Measurements from ENCODE around the gene GLIPR1.

GLIPR1 gene

GRCh38 chr12:75539889-75540288 lies 59.3 kb downstream of the GLIPR1 start:
- H3K9me2 ChIP-seq (ENCODE audit: low read depth, low read length), result no peaks in the 10 kb centered on the region
- H3K27me3 ChIP-seq (ENCODE audit: insufficient read depth, low read length), result no peaks in the 10 kb centered on the region
- TF ChIP-seq CTCF (IDR thresholded peaks at IDR 0.05; ENCODE audit: low read length), result no peak
- TF ChIP-seq EZH2 (IDR thresholded peaks at IDR 0.05; ENCODE audit: borderline replicate concordance, low read length), result no peak
- no peaks in the 10 kb centered on the region for H3K4me1 ChIP-seq (ENCODE audit: insufficient read depth, low read length, severe bottlenecking)
- H3K4me3 ChIP-seq (ENCODE audit: low read depth, low read length, poor library complexity, severe bottlenecking), result no peak overlapping the region
- no peak overlapping the region for H3K9ac ChIP-seq (ENCODE audit: low read length)
- H2AFZ ChIP-seq (ENCODE audit: low read length), result no peak overlapping the region
- H3K4me2 ChIP-seq (ENCODE audit: low read length), result no peak overlapping the region
- H3K27ac ChIP-seq (ENCODE audit: low read depth, low read length, poor library complexity, severe bottlenecking), result no peak overlapping the region
- H3K36me3 ChIP-seq (ENCODE audit: insufficient read depth, low read length), result no peaks in the 10 kb centered on the region
- no peaks in the 10 kb centered on the region for H3K79me2 ChIP-seq (ENCODE audit: insufficient read depth, low read length)
- no peaks in the 10 kb centered on the region for H3K9me3 ChIP-seq (ENCODE audit: low read length)
- H3F3A ChIP-seq (ENCODE audit: insufficient read depth, low read length), result no peaks in the 10 kb centered on the region
- H4K20me1 ChIP-seq (ENCODE audit: insufficient read depth, low read length), result no peaks in the 10 kb centered on the region

- Histone ChIP-seq H3K4me2 (ENCODE audit: low read length) (no peak overlapping the region), H3K27me3 (ENCODE audit: insufficient read depth, low read length) (no peaks in the 10 kb centered on the region), H3K9me2 (ENCODE audit: low read depth, low read length) (no peaks in the 10 kb centered on the region), H3F3A (ENCODE audit: insufficient read depth, low read length) (no peaks in the 10 kb centered on the region), H2AFZ (ENCODE audit: low read length) (no peak overlapping the region), H3K27ac (ENCODE audit: low read depth, low read length, poor library complexity, severe bottlenecking) (no peak overlapping the region), H3K36me3 (ENCODE audit: insufficient read depth, low read length) (no peaks in the 10 kb centered on the region), H3K9ac (ENCODE audit: low read length) (no peak overlapping the region), H3K79me2 (ENCODE audit: insufficient read depth, low read length) (no peaks in the 10 kb centered on the region), H4K20me1 (ENCODE audit: insufficient read depth, low read length) (no peaks in the 10 kb centered on the region), H3K4me3 (ENCODE audit: low read depth, low read length, poor library complexity, severe bottlenecking) (no peak overlapping the region), H3K9me3 (ENCODE audit: low read length) (no peaks in the 10 kb centered on the region), H3K4me1 (ENCODE audit: insufficient read depth, low read length, severe bottlenecking) (no peaks in the 10 kb centered on the region)
- no peak for TF ChIP-seq EZH2 (IDR thresholded peaks at IDR 0.05; ENCODE audit: borderline replicate concordance, low read length)
- TF ChIP-seq CTCF (IDR thresholded peaks at IDR 0.05; ENCODE audit: low read length), result no peak
Observed at GRCh38 chr12:75542942-75543341, 62.4 kb downstream of the GLIPR1 start.

GRCh38 chr12:75543529-75543928 lies 63.0 kb downstream of the GLIPR1 start:
- H3K79me2 ChIP-seq (ENCODE audit: insufficient read depth, low read length), result no peaks in the 10 kb centered on the region
- no peak overlapping the region for H3K27ac ChIP-seq (ENCODE audit: low read depth, low read length, poor library complexity, severe bottlenecking)
- no peaks in the 10 kb centered on the region for H4K20me1 ChIP-seq (ENCODE audit: insufficient read depth, low read length)
- no peak overlapping the region for H3K9ac ChIP-seq (ENCODE audit: low read length)
- H3K4me1 ChIP-seq (ENCODE audit: insufficient read depth, low read length, severe bottlenecking), result no peaks in the 10 kb centered on the region
- H3F3A ChIP-seq (ENCODE audit: insufficient read depth, low read length), result no peaks in the 10 kb centered on the region
- no peak overlapping the region for H3K4me3 ChIP-seq (ENCODE audit: low read depth, low read length, poor library complexity, severe bottlenecking)
- no peak overlapping the region for H2AFZ ChIP-seq (ENCODE audit: low read length)
- H3K9me3 ChIP-seq (ENCODE audit: low read length), result no peaks in the 10 kb centered on the region
- H3K27me3 ChIP-seq (ENCODE audit: insufficient read depth, low read length), result no peaks in the 10 kb centered on the region
- no peaks in the 10 kb centered on the region for H3K9me2 ChIP-seq (ENCODE audit: low read depth, low read length)
- TF ChIP-seq CTCF (IDR thresholded peaks at IDR 0.05; ENCODE audit: low read length), result no peak
- H3K36me3 ChIP-seq (ENCODE audit: insufficient read depth, low read length), result no peaks in the 10 kb centered on the region
- H3K4me2 ChIP-seq (ENCODE audit: low read length), result no peak overlapping the region
